Activated T-helper 1 cell treated with Interleukin-2 at 50 U/mL for 16 hours (primary cell): ENCODE data around the gene KCNH5.
"Not testable (repeated sequence)": the region's sequence is repeated elsewhere in the genome, so short reads cannot be mapped to it uniquely, and the experiment has no call there.

Experiments used
- DNase-seq: peaks from one replicate; pipeline ENCODE4 v3.0.0-alpha.2; 2020; ENCODE audit warnings: low read depth

Gene KCNH5

DNA sequence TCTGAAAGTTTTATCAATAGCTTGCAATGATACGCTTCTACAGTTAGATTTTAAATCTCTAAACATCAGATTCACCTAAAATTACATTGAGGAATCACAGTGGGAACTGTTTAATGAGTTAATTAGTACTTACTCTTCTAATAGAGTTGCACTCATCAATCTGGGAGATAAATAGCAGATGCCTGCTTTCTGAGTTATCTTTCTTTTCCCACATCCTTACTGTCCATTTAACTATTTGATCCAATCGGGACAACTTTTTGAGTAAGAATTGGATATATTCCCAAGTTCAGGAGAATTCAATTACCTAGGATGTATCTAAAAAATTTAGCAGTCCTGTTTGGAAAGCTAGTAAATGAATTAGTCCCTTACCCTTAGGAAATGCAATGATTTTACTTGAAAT is 162.3 kb downstream of the KCNH5 start:
- DNase-seq: no peak

GRCh38 chr14:62866376-62866775 is 178.9 kb downstream of the KCNH5 start:
- no peak for DNase-seq

- DNase-seq: no peak
Measured at GRCh38 chr14:62864588-62864987, 180.7 kb downstream of the KCNH5 start.

DNA sequence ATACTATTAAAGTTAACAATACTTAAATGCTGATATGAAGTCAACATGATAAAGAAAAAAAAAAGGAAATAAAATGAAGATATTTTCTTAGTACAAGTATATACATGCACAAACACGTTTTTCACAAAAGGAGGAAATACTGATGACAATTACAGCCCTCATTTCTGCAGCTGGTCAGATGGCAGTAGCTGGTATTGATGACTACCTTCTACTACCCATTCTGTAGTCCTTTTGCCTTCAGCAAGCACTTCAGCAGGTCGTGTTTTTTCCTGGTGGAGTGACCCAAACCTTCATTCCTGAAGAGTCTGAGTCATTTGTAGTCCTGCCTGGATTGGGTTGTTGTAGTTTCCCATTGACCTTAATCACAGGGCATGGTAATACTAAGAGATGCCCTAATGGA is 187.2 kb downstream of the KCNH5 start:
- not testable (repeated sequence) for DNase-seq

GRCh38 chr14:62854951-62855350 is 190.3 kb downstream of the KCNH5 start:
- DNase-seq: no peak

DNA sequence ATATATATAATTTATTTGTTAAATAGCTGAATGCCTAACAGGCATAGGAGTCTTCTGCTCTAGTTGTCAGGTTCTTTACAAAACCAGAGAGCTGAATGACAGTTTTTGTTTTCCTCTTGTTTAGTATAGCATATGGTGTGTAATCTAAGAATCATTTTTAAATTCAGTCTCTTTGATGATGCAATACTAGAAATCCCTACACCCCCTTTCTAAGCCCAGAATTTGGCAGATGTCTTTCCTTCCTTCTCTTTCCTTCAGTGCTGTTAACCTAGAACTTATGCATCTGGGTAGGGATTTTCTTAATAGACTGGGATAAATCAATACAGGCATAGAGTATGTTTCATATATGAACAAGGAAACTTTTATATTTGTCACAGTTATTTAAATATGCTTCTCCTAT is 198.1 kb downstream of the KCNH5 start:
- DNase-seq: no peak

GRCh38 chr14:62844546-62844945 is 200.7 kb downstream of the KCNH5 start:
- no peak for DNase-seq

DNA sequence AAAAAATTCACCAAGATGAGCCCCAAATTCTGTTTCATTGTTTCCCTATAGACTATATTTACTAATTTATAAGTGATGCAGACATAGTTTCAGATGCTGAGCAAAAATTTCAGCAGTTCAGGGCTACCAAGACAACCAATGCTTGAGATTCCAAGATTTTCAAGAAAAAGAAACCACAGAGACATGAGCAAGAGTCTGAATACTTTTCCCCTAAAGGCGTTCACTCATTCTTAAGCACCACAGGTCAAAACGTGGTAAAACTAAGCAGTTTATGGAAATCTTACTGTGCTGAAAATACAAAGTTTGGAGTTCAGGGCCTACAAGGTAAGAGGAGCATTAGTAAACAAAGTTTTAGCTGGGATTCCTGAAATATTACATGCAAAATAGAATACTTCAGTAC is 221.2 kb downstream of the KCNH5 start:
- DNase-seq: no peak

GRCh38 chr14:62819931-62820330 is 225.3 kb downstream of the KCNH5 start:
- no peak for DNase-seq

DNA sequence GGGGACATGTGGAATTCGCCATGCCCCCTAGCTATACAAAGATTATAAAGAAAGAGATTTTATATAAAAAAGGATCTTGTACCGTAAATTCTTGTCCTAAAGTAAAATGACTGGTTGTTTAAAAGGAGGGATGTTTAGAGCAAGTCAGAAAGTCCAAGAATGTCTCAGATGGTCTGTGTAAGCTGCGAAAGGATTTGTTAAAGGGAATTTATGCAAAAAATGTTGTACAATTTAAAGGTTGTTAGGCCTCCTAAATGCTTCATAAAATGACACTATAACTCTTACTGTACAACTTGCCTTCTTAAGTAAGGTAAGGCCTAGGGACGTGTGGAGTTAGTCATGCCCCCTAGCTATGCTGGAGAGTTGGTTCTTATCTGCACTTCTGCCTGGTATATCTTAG is 237.6 kb downstream of the KCNH5 start:
- no peak for DNase-seq

GRCh38 chr14:62800577-62800976 is 244.7 kb downstream of the KCNH5 start:
- DNase-seq: no peak

DNA sequence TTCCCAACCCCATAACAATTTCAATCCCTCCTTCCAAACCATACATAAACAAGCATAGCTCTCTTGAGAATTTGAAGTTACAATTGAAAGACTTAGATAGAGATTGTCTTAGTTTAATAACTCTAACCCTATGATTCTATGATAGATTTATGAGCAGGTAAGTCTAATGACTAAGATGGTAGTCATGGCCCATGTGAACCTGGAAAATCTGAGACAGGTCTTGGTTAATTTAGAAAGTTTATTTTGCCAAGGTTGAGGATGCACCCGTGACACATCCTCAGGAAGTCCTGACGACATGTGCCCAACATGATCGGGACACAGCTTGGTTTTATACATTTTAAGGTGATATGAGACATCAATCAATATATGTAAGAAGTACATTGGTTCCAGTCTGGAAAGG is 248.8 kb downstream of the KCNH5 start:
- DNase-seq: no peak

DNA sequence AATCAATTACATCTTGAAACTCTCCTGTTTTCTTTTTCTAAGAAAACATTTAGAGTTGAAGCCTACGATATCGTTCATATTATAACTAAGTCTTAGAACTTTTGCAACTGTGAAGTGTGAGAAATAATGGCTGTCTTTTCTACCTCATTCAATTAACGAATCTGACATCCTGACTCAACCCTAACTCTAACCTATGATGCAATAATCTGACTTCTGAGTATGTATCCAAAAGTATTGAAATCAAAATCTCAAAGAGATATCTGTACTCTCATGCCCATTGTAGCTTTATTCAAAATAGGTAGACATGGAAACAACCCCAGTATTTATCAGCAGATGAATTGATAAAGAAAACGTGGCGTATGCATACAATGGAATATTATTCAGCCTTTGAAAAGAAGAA is 252.7 kb downstream of the KCNH5 start:
- no peak for DNase-seq

GRCh38 chr14:62781328-62781727 is 263.9 kb downstream of the KCNH5 start:
- DNase-seq: not testable (repeated sequence)

GRCh38 chr14:62778852-62779251 is 266.4 kb downstream of the KCNH5 start:
- no peak for DNase-seq

GRCh38 chr14:62778310-62778709 is 266.9 kb downstream of the KCNH5 start:
- no peak for DNase-seq

DNA sequence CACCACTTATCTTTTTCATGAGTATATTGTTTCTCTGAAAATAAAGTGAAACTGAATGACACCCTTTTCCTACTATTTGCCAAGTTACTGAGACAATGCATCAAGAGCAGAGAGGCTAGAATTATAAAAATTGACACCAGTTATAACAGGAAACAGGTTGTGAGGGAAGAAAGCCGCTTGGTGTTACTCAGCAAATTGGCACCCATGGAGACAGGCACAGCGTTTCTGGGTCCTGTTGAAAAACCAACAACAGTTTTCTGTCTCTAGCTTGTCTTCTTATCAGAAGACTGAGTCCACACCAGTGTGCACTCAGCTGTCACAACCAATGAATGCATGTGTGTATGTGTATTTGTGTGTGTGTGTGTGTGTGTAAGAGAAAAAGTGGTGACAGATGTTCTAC is 267.7 kb downstream of the KCNH5 start:
- DNase-seq: no peak

- no peak for DNase-seq
Measured at GRCh38 chr14:62776300-62776699, 269.0 kb downstream of the KCNH5 start.

GRCh38 chr14:62768753-62769152 is 276.5 kb downstream of the KCNH5 start:
- DNase-seq: no peak

GRCh38 chr14:62763951-62764350 is 281.3 kb downstream of the KCNH5 start:
- no peak for DNase-seq

GRCh38 chr14:62759796-62760195 is 285.5 kb downstream of the KCNH5 start:
- DNase-seq: no peak

DNA sequence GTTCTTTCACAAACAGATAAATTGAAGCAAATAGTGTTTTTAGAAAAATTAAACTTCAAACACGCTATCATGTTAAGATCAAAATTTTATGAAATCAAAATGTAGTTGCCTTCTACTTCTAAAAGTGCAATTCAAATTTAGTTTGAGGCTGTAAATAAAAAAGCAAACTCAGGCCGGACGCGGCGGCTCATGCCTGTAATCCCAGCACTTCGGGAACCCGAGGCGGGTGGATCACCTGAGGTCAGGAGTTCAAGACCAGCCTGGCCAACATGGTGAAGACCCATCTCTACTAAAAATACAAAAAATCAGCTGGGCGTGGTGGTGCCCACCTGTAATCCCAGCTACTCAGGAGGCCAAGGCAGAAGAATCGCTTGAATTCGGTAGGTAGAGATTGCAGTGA is 298.4 kb downstream of the KCNH5 start:
- DNase-seq: not testable (repeated sequence)

DNA sequence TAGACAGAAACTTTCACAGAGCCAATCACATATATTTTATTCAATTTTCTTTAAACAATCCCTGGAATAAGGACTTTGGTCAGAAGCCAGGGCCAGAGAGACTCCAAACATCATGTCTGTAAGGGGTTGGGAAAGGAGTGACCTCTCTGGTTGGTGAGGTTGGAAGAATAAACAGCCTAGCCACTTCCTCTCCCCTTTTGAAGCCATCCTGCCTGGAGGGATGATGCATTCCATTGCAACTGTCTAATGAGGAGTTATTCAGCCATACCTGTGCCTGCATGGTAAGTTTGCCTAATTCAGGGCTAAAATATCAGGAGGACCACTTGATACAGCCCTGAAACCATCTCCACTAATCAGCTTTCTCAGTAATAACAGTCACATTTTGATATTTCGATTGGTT is 299.8 kb downstream of the KCNH5 start:
- no peak for DNase-seq

GRCh38 chr14:62743560-62743959 is 301.7 kb downstream of the KCNH5 start:
- no peak for DNase-seq

DNA sequence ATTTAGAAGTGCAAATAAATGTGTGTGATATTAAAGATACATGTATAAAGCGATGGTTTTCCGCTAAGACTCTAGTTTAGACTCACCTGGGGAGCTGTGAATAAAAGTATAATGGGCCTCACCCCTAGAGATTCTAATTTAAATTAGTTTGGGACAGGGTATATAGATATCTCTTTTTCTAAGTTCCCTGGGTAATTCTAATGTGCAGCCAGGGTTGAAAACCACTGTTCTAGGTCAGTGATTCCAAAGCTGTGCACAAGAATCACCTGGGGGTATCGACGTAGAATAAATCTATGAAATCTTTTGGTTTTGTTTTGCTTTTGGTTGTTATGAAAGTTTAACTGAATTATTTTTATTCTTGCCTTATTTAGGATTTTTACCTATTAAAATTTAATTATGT is 302.1 kb downstream of the KCNH5 start:
- no peak for DNase-seq
